HCT116 (cell line): Measurements from ENCODE around the gene MCTP2. TPM values are rescaled to one million over a fixed set of nuclear protein-coding genes. Genes with fewer than 3 reads are reported as not detected.

Source experiments
- ATAC-seq: fragments of 200-7000 bp; cut with Tn5 transposase; 2 replicates; pipeline ENCODE4 v1.9.1; 2020; ENCODE audit warnings: mild to moderate bottlenecking, moderate library complexity
- BruUV-seq: library from RNA; stranded (reverse); fragments of 400-500 nt; replicated peaks from 2 replicates; lab custom pipeline; 2021; lab: Mats Ljungman, UMichigan
- CTCF ChIA-PET: fragments of 300-600 bp; sonication (Branson Sonifier 250); formaldehyde crosslinking; loops from one replicate; lab custom pipeline; 2021; ENCODE audit warnings: antibody characterized with exemption; lab: Charles Lee
- POLR2A ChIA-PET: fragments of 300-600, 350-600 bp; sonication (Branson Sonifier 250); formaldehyde crosslinking; loops from one replicate; lab custom pipeline; 2021; ENCODE audit warnings: antibody characterized with exemption; lab: Charles Lee
- RAD21 ChIA-PET, 2 experiments: fragments of 300-600 bp; sonication (Branson Sonifier 250); formaldehyde crosslinking; loops; one replicate each; lab custom pipeline; 2023; ENCODE audit warnings: low total read pairs in 2 of 2; ENCODE audit not compliant: uncharacterized antibody in 2 of 2, unreplicated experiment in 2 of 2, low non-redundant PET in 1 of 2; lab: Charles Lee
- DNase-seq: peaks from one replicate; pipeline ENCODE4 v3.0.0-alpha.2; 2010; ENCODE audit warnings: low read depth, low spot score
- H2AFZ ChIP-seq: fragments of 200-600 bp; shearing (Covaris generic), sonication (generic); 2 replicates; pipeline ENCODE4 v1.6.1; 2017; ENCODE audit warnings: low read depth, mixed run types, mixed read lengths, antibody characterized with exemption, low read length; ENCODE audit not compliant: poor library complexity, severe bottlenecking
- H3K27ac ChIP-seq: 2 replicates; pipeline ENCODE4 v1.5.1; 2012; ENCODE audit warnings: low read depth, low read length
- H3K27me3 ChIP-seq: fragments of 200-600 bp; sonication (generic); 2 replicates; pipeline ENCODE4 v1.6.1; 2016; ENCODE audit warnings: mixed run types, low read length, mixed read lengths; ENCODE audit not compliant: insufficient read depth
- H3K36me3 ChIP-seq, 2 experiments: fragments of 200-500 bp in 1 of 2; fragments of 200-600 bp in 1 of 2; sonication (Bioruptor generic) in 1 of 2; sonication (generic) in 1 of 2; 2 replicates each; pipeline versions ENCODE4 v1.5.1 to v1.6.1; 2014 to 2016; ENCODE audit warnings: low read length in 2 of 2, inconsistent platforms in 1 of 2, mixed read lengths in 1 of 2, mixed run types in 1 of 2; ENCODE audit not compliant: insufficient read depth in 2 of 2, control insufficient read depth in 1 of 2
- H3K4me1 ChIP-seq, 2 experiments: fragments of 200-600 bp in 1 of 2; sonication (generic) in 1 of 2; 2 replicates each; pipeline versions ENCODE4 v1.5.1 to v1.6.1; 2012 to 2017; ENCODE audit warnings: low read length in 2 of 2, inconsistent platforms in 1 of 2, mild to moderate bottlenecking in 1 of 2, mixed read lengths in 1 of 2, mixed run types in 1 of 2, moderate library complexity in 1 of 2; ENCODE audit not compliant: insufficient read depth in 2 of 2, control insufficient read depth in 1 of 2
- H3K4me2 ChIP-seq: fragments of 200-600 bp; sonication (generic); 2 replicates; pipeline ENCODE4 v1.6.1; 2017; ENCODE audit warnings: mixed run types, low read length, mixed read lengths
- H3K4me3 ChIP-seq, 2 experiments: fragments of 200-600 bp in 1 of 2; sonication (generic) in 1 of 2; replicated peaks in 1 of 2; 2 replicates each; pipeline ENCODE4 v1.5.1; 2011 to 2016; ENCODE audit warnings: low read length in 2 of 2, control low read depth in 1 of 2, low read depth in 1 of 2, mild to moderate bottlenecking in 1 of 2, mixed read lengths in 1 of 2, mixed run types in 1 of 2
- H3K79me2 ChIP-seq: fragments of 200-600 bp; sonication (generic); 2 replicates; pipeline ENCODE4 v1.6.1; 2017; ENCODE audit warnings: mild to moderate bottlenecking, mixed run types, low read length, moderate library complexity, mixed read lengths; ENCODE audit not compliant: insufficient read depth
- H3K9ac ChIP-seq: fragments of 200-600 bp; sonication (generic); 2 replicates; pipeline ENCODE4 v1.6.1; 2016; ENCODE audit warnings: low read length, mixed read lengths
- H3K9me2 ChIP-seq: fragments of 200-600 bp; sonication (generic), shearing (Covaris generic); 2 replicates; pipeline ENCODE4 v1.6.1; 2017; ENCODE audit warnings: mixed run types, mild to moderate bottlenecking, moderate library complexity; ENCODE audit not compliant: insufficient read depth
- H3K9me3 ChIP-seq, 2 experiments: fragments of 200-500 bp in 1 of 2; fragments of 200-600 bp in 1 of 2; sonication (Bioruptor generic) in 1 of 2; sonication (generic) in 1 of 2; 2 replicates each; pipeline ENCODE4 v1.6.1; 2014 to 2017; ENCODE audit warnings: low read length in 2 of 2, mixed read lengths in 2 of 2, inconsistent platforms in 1 of 2, low read depth in 1 of 2, mild to moderate bottlenecking in 1 of 2, mixed run types in 1 of 2, moderate library complexity in 1 of 2; ENCODE audit not compliant: control insufficient read depth in 1 of 2, insufficient read depth in 1 of 2
- H4K20me1 ChIP-seq: fragments of 200-600 bp; sonication (generic), shearing (Covaris generic); 2 replicates; pipeline ENCODE4 v1.6.1; 2017; ENCODE audit warnings: mixed run types, mild to moderate bottlenecking, moderate library complexity; ENCODE audit not compliant: insufficient read depth
- CBX3 ChIP-seq: IDR thresholded peaks from 2 replicates; pipeline ENCODE4 v1.6.1; 2012; ENCODE audit warnings: low read depth
- CEBPB ChIP-seq: IDR thresholded peaks from 2 replicates; pipeline ENCODE4 v1.6.1; 2012; ENCODE audit warnings: low read depth
- CTCF ChIP-seq, 3 experiments: fragments of 200-600 bp in 1 of 3; sonication (generic) in 1 of 3; IDR thresholded peaks in 2 of 3; conservative IDR thresholded peaks in 1 of 3; 2 replicates each; pipeline ENCODE4 v1.5.1; 2012 to 2017; ENCODE audit warnings: low read depth in 2 of 3, low read length in 2 of 3, antibody characterized with exemption in 1 of 3, borderline replicate concordance in 1 of 3, control low read depth in 1 of 3, mild to moderate bottlenecking in 1 of 3, mixed read lengths in 1 of 3, mixed run types in 1 of 3, moderate library complexity in 1 of 3; ENCODE audit not compliant: insufficient read depth in 1 of 3
- EGR1 ChIP-seq: IDR thresholded peaks from 2 replicates; pipeline ENCODE4 v1.6.1; 2012; ENCODE audit warnings: low read depth
- JUND ChIP-seq: IDR thresholded peaks from 2 replicates; pipeline ENCODE4 v1.6.1; 2012
- POLR2A ChIP-seq: IDR thresholded peaks from 2 replicates; pipeline ENCODE4 v1.7.0; 2011; ENCODE audit warnings: borderline replicate concordance; ENCODE audit not compliant: insufficient read depth, insufficient read length; ENCODE audit errors: extremely low read depth
- RAD21 ChIP-seq: IDR thresholded peaks from 2 replicates; pipeline ENCODE4 v1.6.1; 2012; ENCODE audit warnings: low read depth, mild to moderate bottlenecking
- REST ChIP-seq: IDR thresholded peaks from 2 replicates; pipeline ENCODE4 v1.6.1; 2012; ENCODE audit warnings: low read depth
- SP1 ChIP-seq: IDR thresholded peaks from 2 replicates; pipeline ENCODE4 v1.6.1; 2012; ENCODE audit warnings: low read depth
- SRF ChIP-seq: IDR thresholded peaks from 2 replicates; pipeline ENCODE4 v1.6.1; 2012; ENCODE audit warnings: low read depth
- TCF7L2 ChIP-seq: IDR thresholded peaks from 2 replicates; pipeline ENCODE4 v1.7.0; 2011; ENCODE audit warnings: borderline replicate concordance, inconsistent platforms; ENCODE audit not compliant: insufficient read depth, insufficient read length; ENCODE audit errors: extremely low read depth
- ZBTB33 ChIP-seq: IDR thresholded peaks from 2 replicates; pipeline ENCODE4 v1.6.1; 2011; ENCODE audit warnings: mild to moderate bottlenecking, low read length, moderate library complexity; ENCODE audit not compliant: insufficient replicate concordance; ENCODE audit errors: extremely low read depth
- ZFX ChIP-seq: fragments of 450-650 bp; IDR thresholded peaks from 2 replicates; pipeline ENCODE4 v1.6.1; 2017
- ZNF274 ChIP-seq: fragments of 200-500 bp; sonication (Bioruptor generic); IDR thresholded peaks from 2 replicates; pipeline ENCODE4 v1.6.1; 2014; ENCODE audit warnings: mild to moderate bottlenecking, low read depth, low read length, inconsistent platforms
- intact Hi-C: fragments of 100-400 bp; cut with micrococcal nuclease; formaldehyde crosslinking; loops from 2 replicates; pipeline ENCODE4 v1.10.0; 2022
- total RNA-seq: library from RNA; stranded (reverse); gene quantifications from one replicate; pipeline ENCODE4 v1.2.1, GENCODE V29; 2021; ENCODE audit not compliant: unreplicated experiment

MCTP2 gene
- total RNA-seq, 1 experiment from 2014 or later = 12.9 TPM

- Histone ChIP-seq H3K4me1 (no peaks in the 10 kb centered on the region; a peak in 1 of 4 replicates), H3K9me2 (no peaks in the 10 kb centered on the region), H3K27me3 (no peaks in the 10 kb centered on the region), H3K4me2 (no peak overlapping the region), H3K79me2 (no peaks in the 10 kb centered on the region), H3K36me3 (no peaks in the 10 kb centered on the region), H4K20me1 (no peaks in the 10 kb centered on the region), H3K9me3 (no peaks in the 10 kb centered on the region), H3K4me3 (no peak overlapping the region), H2AFZ (no peak overlapping the region), H3K27ac (no peak overlapping the region), H3K9ac (no peak overlapping the region)
- DNase-seq (no peak), ATAC-seq (no peak)
- ChIA-PET CTCF (interaction anchor here (1.7 to 5.0 kb wide), 2 partner anchors 12 to 158 kb away, joined by 5 to 60 read pairs; no protein-coding TSS in a partner anchor), RAD21 (no interaction called here), POLR2A (no interaction called here)
- BruUV-seq = no TSS peak
- TF ChIP-seq ZNF274 = no peak
- no peak for TF ChIP-seq POLR2A
- TF ChIP-seq JUND = no peak
- no peak for TF ChIP-seq TCF7L2
- TF ChIP-seq SRF = no peak
- TF ChIP-seq CTCF (IDR thresholded peaks at IDR 0.05 in 2 of 3, conservative IDR thresholded peaks at IDR 0.05 in 1 of 3; ENCODE audit: borderline replicate concordance in 1 of 3, insufficient read depth in 1 of 3, low read depth in 2 of 3, low read length in 2 of 3) = no peak
- TF ChIP-seq REST = no peak
- TF ChIP-seq CEBPB = no peak
- no peak for TF ChIP-seq EGR1
- no peak for TF ChIP-seq SP1
- TF ChIP-seq ZFX = no peak
- no peak for TF ChIP-seq RAD21
- no peak for TF ChIP-seq CBX3
- no peak for TF ChIP-seq ZBTB33
- intact Hi-C loops = loop anchor here (5.0 kb wide), 1 partner anchor 1290 kb away; no protein-coding TSS in a partner anchor
Observed at GRCh38 chr15:94322141-94322540, 90.8 kb downstream of the MCTP2 start.
